Renal pelvis (tissue), 4 donors: Measurements from ENCODE around the gene RALGDS. TPM values are rescaled to one million over a fixed set of nuclear protein-coding genes. Genes with fewer than 3 reads are reported as not detected.

Experiments used
- DNase-seq: peaks from one replicate; pipeline ENCODE4 v3.0.0-alpha.2; 2013
- polyA plus RNA-seq, 3 donors: library from polyadenylated mRNA; unstranded; fragments of 120-200 nt; gene quantifications; one replicate each; pipeline ENCODE4 v1.2.1, GENCODE V29; 2013; ENCODE audit not compliant: insufficient read length in 3 of 3

The RALGDS gene
- polyA plus RNA-seq, 3 donors, result 40.4 to 42.7 (median 41.5) TPM

- no peak for DNase-seq
Observed at GRCh38 chr9:133056533-133056932, 64.5 kb downstream of the RALGDS start.

GRCh38 chr9:133055788-133056420 lies 65.1 kb downstream of the RALGDS start:
- DNase-seq, result no peak

- DNase-seq, result no peak
Observed at GRCh38 chr9:133054966-133055365, 66.1 kb downstream of the RALGDS start.

- no peak for DNase-seq
Observed at GRCh38 chr9:133054194-133054890, 66.7 kb downstream of the RALGDS start.

GRCh38 chr9:133051966-133052539 lies 69.0 kb downstream of the RALGDS start:
- DNase-seq, result no peak

- DNase-seq, result no peak
Observed at GRCh38 chr9:133051281-133051900, 69.6 kb downstream of the RALGDS start.

- no peak for DNase-seq
Observed at GRCh38 chr9:133050781-133051180, 70.3 kb downstream of the RALGDS start.

GRCh38 chr9:133050142-133050541 lies 70.9 kb downstream of the RALGDS start:
- no peak for DNase-seq

- no peak for DNase-seq
Observed at GRCh38 chr9:133049043-133049442, 72.0 kb downstream of the RALGDS start.

- no peak for DNase-seq
Observed at GRCh38 chr9:133048595-133048994, 72.4 kb downstream of the RALGDS start.

Other genes with a start within 250 kb of the RALGDS start
- 1 to 10 TPM; 4.5 to 5.1 (median 5.1) TPM for gene AK8, start 243.0 kb downstream of the RALGDS start, polyA plus RNA-seq
- gene SPACA9, start 242.3 kb downstream of the RALGDS start, polyA plus RNA-seq, result 10 to 100 TPM in 1 of 3 donors, 1 to 10 TPM in 2; 8.9 to 10.8 (median 9.6) TPM
- 10 to 100 TPM; 38.3 to 67.8 (median 56.3) TPM for gene TSC1, start 176.6 kb downstream of the RALGDS start, polyA plus RNA-seq
- under 1 TPM; 0.71 to 0.91 (median 0.78) TPM for gene GFI1B, start 142.5 kb downstream of the RALGDS start, polyA plus RNA-seq
- gene GTF3C5, start 90.2 kb downstream of the RALGDS start, polyA plus RNA-seq, result 10 to 100 TPM; 77.0 to 79.8 (median 77.9) TPM
- gene CEL, start 59.3 kb downstream of the RALGDS start, polyA plus RNA-seq, result 1 to 10 TPM; 4.0 to 4.1 (median 4.0) TPM
- 1 to 10 TPM; 1.9 to 3.1 (median 3.0) TPM for gene GBGT1, start 42.7 kb upstream of the RALGDS start, polyA plus RNA-seq
- gene OBP2B, start 88.0 kb upstream of the RALGDS start, polyA plus RNA-seq, result under 1 TPM; 0.14 to 0.41 (median 0.32) TPM
- 10 to 100 TPM; 15.3 to 19.2 (median 17.6) TPM for gene ABO, start 154.0 kb upstream of the RALGDS start, polyA plus RNA-seq
- 10 to 100 TPM; 29.2 to 35.6 (median 31.7) TPM for gene SURF6, start 214.9 kb upstream of the RALGDS start, polyA plus RNA-seq
- gene MED22, start 226.9 kb upstream of the RALGDS start, polyA plus RNA-seq, result 10 to 100 TPM; 31.8 to 33.4 (median 32.6) TPM
- gene RPL7A, start 227.0 kb upstream of the RALGDS start, polyA plus RNA-seq, result 1,000 to 10,000 TPM; 2,345 to 2,776 (median 2,509) TPM
- 10 to 100 TPM; 41.0 to 51.9 (median 44.9) TPM for gene SURF1, start 235.2 kb upstream of the RALGDS start, polyA plus RNA-seq
- gene SURF2, start 235.3 kb upstream of the RALGDS start, polyA plus RNA-seq, result 10 to 100 TPM; 23.1 to 28.2 (median 26.4) TPM